HPDE6-E6E7 (cell line): ENCODE results near the gene ALPI.
"Not testable (repeated sequence)": the region's sequence is repeated elsewhere in the genome, so short reads cannot be mapped to it uniquely, and the experiment has no call there.

Experiments used
- DNase-seq: peaks from one replicate; pipeline ENCODE4 v3.0.0; 2011; ENCODE audit warnings: missing footprints; ENCODE audit errors: extremely low spot score

The ALPI gene

GRCh38 chr2:232420463-232421188 lies 35.3 kb upstream of the ALPI start:
- peak; percentile 29 for DNase-seq

- no peak for DNase-seq
Measured at GRCh38 chr2:232421189-232421785, 34.7 kb upstream of the ALPI start.

- DNase-seq = no peak
Measured at GRCh38 chr2:232422051-232422450, 33.9 kb upstream of the ALPI start.

GRCh38 chr2:232422996-232423395 lies 33.0 kb upstream of the ALPI start:
- DNase-seq = not testable (repeated sequence)

- DNase-seq = not testable (repeated sequence)
Measured at GRCh38 chr2:232423407-232423806, 32.5 kb upstream of the ALPI start.

- DNase-seq = no peak
Measured at GRCh38 chr2:232431705-232432590, 24.0 kb upstream of the ALPI start.

DNA sequence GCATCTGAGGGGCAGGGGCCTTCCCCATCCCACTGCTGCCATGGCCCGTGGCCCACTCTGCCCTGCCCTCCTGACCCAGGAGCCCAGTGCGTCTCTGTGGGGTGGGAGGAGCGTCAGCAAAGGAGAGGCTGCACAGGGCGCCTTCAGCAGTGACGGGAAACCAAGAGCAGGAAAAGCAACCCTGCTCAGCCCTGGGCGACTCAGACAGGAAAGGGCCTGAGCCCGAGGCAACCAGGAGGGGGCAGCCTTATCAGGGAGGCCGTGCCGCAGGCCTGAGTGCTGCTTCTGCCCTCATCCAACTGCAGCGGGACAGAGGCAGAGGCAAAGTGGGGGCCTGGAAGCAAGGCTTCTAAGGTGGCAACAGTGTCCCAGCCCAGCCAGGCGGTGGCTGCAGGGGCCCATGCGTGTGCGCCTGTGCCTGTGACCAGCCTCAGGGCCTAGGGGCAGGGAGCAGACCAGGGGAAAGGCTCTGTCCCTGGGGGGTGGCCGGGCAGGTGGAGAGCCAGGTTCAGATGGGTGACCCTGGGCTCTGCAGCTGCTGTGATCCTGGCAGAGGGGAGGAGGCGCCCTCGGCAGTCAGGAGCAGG lies 23.3 kb upstream of the ALPI start:
- no peak for DNase-seq

- DNase-seq = not testable (repeated sequence)
Measured at GRCh38 chr2:232433622-232434021, 22.3 kb upstream of the ALPI start.

- no peak for DNase-seq
Measured at GRCh38 chr2:232434091-232434490, 21.9 kb upstream of the ALPI start.

DNA sequence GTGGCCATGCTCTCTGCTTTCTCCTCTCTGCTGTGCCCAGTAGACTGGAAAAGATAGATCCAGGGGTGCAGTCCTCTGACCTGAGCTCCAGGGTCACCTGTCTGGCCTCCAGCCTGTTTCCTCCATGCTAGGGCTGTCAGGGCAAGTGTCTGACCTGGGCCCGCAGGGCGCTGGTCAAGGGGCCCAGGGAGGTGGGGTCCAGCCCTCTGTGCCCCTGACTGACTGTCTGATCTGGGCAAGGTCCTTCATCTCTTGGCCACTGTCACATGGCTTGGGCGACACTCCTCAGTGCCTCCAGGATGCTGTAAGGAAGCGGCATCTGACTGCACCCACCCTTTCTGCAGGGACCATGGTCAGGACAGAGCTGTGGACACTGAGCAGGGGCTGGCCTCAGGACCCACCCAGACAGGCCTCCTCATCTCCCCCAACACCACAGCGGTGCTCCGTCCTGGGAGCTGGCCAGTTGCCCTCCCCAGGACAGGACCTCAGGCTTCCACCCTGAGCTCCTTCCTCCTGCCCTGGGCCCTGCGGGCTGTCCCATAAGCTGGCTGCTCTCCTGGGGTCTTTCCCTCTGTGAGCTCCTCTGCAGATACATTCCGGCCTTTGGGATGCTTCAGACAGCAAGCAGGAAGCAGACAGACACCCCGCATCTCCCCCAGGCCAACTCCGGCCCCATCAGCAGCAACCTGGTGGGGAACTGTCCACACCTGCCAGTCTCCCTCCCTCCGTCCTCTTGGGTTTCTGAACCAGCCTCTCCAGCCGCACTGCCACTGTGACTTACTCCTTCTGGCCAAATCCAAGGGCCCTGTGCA lies 21.2 kb upstream of the ALPI start:
- no peak for DNase-seq

GRCh38 chr2:232435375-232435648 lies 20.6 kb upstream of the ALPI start:
- no peak for DNase-seq

DNA sequence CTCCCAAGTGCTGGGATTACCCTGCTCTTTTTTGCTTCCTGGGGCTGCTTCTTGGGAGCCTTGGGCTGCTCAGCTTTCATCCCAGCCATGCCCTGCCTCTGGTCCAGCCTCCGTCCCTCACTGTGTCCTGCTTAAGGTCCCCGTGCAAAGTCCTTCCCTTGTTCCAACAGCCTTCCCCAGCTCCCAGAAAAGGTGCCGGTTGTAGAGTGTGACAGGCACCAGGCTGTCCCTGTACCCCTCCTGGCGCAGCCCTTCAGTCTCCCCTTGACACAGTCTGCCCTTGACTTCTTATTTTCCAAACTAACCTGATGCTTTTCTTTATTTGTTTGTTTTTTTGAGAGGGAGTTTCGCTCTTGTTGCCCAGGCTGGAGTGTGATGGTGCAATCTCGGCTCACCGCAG lies 20.1 kb upstream of the ALPI start:
- DNase-seq = no peak

DNA sequence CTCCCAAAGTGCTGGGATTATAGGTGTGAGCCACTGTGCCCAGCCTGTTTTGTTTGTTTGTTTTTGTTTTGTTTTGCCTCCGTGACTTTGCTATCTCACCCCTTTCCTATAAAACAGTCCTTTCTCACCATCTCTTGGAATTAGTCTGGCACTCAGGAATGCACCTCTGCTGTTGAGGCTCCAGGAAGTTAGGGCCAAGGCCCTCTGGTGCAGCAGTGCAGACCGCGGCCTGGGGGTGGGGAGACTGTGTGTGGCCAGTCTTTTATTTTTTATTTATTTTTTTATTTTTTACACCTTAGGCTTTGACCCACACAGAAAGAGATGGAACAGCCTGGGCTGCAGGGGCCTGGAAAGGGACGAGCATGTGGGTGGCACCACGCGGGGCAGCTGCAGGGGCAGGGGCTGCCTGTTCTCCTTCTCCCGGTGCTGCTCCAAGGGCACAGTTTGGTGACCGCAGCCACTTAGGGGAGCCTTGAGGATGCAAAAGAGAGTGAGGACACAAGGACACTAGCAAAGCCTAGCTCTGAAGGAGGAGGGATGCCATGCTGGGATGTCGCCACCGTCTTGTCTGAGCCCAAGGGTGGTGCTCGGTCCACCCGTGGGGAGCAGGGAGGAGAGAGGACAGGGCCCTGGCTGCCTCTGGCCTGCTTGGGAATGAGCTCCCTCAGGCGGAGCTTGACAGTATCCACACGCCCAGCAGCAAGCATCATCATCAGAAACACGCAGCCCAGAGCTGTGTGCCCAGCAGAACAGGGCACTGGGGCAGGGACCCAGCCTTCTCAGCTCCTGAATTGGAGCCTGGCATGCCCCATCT lies 19.4 kb upstream of the ALPI start:
- DNase-seq = no peak

DNA sequence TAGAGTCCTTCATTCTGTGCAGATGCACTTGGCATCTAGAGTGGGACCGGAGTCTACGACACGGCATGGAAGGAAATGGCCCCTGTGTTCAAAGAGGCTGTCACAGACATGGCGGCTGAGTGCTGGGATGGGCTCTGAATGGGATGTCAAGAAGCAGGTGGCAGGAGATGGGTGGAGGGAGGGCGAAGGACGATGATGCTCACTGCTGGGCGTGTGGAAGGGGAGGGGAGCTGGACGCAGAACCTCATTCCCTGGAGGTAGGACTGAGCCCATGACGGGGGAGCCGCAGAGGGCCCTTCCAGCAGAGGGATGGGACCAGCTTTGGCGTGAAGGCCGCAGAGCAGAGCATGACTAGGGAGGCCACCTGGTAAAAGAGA lies 18.8 kb upstream of the ALPI start:
- DNase-seq = no peak

DNA sequence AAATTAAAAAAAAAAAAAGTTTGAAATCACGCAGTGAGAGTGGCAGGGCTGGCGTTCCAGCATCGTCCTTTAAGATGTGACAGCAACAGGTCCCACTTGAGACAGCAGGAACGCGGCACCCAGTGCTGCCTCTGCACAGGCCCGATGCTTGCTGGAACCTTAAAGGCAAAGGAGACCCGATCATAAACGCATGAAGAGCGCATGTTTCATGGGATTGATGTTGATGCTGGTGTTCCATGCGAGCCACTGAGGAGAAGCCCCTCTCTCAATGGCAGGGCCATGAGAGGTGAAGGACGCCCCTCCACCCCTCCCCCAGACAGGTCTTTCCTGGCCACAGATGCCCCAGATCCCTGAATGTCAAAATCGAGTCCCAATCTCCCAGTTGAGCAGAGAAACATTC lies 17.9 kb upstream of the ALPI start:
- no peak for DNase-seq

GRCh38 chr2:232438951-232439757 lies 16.8 kb upstream of the ALPI start:
- no peak for DNase-seq

DNA sequence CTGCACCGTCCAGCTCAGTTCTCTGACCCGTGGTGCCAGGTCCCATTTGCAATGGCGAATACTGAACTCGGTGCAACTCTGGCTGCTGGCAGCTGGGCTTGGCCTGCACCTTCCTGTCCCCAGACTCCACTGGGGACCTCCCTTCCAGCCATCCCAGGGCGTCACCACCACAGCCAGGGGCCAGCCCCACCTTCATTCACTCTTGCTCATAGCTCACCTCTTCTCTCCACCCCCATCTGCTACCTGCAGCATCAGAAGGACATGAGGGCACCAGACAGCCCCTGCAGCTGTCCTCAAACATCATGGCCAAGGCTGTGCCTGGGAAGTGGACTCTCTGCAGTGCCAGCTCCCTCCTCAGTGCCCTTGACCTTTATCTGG lies 16.2 kb upstream of the ALPI start:
- no peak for DNase-seq

DNA sequence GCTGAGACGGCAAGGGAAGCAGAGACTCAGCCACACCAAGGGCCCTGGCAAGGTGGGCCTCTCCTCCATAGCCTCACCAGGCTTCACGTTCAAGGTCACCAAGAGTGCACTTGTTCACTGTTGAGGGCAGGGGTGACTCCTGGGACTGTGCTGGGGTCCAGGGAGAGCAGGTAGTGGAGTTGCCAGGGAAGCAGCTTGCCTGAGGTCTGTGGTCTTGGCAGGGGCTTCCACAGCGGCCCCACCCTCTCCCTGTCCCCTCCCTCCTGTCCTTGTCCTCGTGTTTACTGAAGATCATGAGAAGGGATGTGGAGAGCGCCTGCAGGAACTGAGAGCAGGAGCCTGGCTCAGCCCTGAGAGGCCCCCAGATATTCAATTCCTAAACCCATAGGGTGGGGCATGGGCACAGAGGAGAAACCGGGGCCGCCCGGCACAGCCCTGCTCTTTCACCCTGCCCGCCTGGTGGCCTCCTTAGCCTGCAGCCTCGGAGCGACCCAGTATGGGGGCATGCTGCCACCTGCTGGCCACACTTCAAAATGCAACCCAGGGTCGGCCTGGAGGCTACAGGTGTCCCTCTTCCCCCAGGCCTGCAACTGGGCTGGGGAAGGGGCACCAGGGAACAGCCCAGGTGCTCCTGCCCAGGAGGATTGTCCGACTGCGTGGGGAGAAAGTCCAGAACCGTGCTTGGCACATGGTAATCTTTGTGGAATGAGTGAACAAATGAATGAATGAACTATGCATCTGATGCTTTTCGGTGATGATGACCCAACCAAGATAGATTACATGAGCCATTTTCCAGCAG lies 15.5 kb upstream of the ALPI start:
- DNase-seq = peak; percentile 51

GRCh38 chr2:232441147-232441651 lies 14.8 kb upstream of the ALPI start:
- DNase-seq = no peak
